ENCODE measurements around the gene SIX6.

The SIX6 gene

DNA sequence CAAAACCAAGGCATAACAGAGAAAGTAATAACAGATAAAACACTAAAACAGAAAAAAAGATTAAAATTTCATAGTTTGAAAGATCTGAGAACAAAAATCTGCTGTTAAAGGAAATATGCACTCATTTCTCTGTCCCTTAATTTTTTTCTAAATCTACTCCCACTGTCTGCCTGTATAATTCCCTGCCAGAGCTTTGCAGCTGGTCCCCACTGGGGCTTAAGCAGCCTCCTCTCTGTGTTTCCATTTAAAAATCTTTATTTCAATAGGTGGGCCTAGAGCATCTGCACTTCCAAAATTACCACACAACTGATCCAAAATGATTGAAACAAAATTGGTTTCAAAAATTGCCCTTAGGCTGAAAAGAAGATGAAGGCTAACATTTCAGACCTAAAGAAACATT is 6.4 kb upstream of the SIX6 start:
- TF ChIP-seq GLIS3 (CRISPR knock-in tag; IDR thresholded peaks at IDR 0.05) (no peak), ARNTL (CRISPR knock-in tag; IDR thresholded peaks at IDR 0.05; ENCODE audit: borderline replicate concordance, low read depth) (no peak), RARB (CRISPR knock-in tag; IDR thresholded peaks at IDR 0.05) (no peak), OSR1 (CRISPR knock-in tag; IDR thresholded peaks at IDR 0.05) (no peak), BACH2 (CRISPR knock-in tag; IDR thresholded peaks at IDR 0.05; ENCODE audit: borderline replicate concordance) (no peak), ZFP3 (CRISPR knock-in tag; IDR thresholded peaks at IDR 0.05) (no peak), TSHZ2 (CRISPR knock-in tag; IDR thresholded peaks at IDR 0.05) (no peak), CSDC2 (CRISPR knock-in tag; IDR thresholded peaks at IDR 0.05) (no peak), TCF4 (CRISPR knock-in tag; IDR thresholded peaks at IDR 0.05; ENCODE audit: borderline replicate concordance) (no peak), ZNF8 (CRISPR knock-in tag; IDR thresholded peaks at IDR 0.05) (no peak), SNAI2 (CRISPR knock-in tag; IDR thresholded peaks at IDR 0.05) (no peak), TOX (CRISPR knock-in tag; IDR thresholded peaks at IDR 0.05; ENCODE audit: borderline replicate concordance) (no peak), ZC3H10 (CRISPR knock-in tag; IDR thresholded peaks at IDR 0.05) (no peak), ZNF565 (CRISPR knock-in tag; conservative IDR thresholded peaks at IDR 0.05; ENCODE audit: low read depth) (no peak), CSRNP3 (CRISPR knock-in tag; IDR thresholded peaks at IDR 0.05) (no peak), ZFP30 (CRISPR knock-in tag; IDR thresholded peaks at IDR 0.05) (no peak), ZNF70 (CRISPR knock-in tag; IDR thresholded peaks at IDR 0.05) (no peak)
- TF ChIP-seq, protein P1, sequence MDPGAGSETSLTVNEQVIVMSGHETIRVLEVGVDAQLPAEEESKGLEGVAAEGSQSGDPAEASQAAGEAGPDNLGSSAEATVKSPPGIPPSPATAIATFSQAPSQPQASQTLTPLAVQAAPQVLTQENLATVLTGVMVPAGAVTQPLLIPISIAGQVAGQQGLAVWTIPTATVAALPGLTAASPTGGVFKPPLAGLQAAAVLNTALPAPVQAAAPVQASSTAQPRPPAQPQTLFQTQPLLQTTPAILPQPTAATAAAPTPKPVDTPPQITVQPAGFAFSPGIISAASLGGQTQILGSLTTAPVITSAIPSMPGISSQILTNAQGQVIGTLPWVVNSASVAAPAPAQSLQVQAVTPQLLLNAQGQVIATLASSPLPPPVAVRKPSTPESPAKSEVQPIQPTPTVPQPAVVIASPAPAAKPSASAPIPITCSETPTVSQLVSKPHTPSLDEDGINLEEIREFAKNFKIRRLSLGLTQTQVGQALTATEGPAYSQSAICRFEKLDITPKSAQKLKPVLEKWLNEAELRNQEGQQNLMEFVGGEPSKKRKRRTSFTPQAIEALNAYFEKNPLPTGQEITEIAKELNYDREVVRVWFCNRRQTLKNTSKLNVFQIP (CRISPR knock-in tag; IDR thresholded peaks at IDR 0.05; ENCODE audit: borderline replicate concordance, low read depth): no peak
- TF ChIP-seq, protein P2, sequence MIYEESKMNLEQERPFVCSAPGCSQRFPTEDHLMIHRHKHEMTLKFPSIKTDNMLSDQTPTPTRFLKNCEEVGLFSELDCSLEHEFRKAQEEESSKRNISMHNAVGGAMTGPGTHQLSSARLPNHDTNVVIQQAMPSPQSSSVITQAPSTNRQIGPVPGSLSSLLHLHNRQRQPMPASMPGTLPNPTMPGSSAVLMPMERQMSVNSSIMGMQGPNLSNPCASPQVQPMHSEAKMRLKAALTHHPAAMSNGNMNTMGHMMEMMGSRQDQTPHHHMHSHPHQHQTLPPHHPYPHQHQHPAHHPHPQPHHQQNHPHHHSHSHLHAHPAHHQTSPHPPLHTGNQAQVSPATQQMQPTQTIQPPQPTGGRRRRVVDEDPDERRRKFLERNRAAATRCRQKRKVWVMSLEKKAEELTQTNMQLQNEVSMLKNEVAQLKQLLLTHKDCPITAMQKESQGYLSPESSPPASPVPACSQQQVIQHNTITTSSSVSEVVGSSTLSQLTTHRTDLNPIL (CRISPR knock-in tag; IDR thresholded peaks at IDR 0.05; ENCODE audit: low read depth): no peak
- ATAC-seq: no peak

DNA sequence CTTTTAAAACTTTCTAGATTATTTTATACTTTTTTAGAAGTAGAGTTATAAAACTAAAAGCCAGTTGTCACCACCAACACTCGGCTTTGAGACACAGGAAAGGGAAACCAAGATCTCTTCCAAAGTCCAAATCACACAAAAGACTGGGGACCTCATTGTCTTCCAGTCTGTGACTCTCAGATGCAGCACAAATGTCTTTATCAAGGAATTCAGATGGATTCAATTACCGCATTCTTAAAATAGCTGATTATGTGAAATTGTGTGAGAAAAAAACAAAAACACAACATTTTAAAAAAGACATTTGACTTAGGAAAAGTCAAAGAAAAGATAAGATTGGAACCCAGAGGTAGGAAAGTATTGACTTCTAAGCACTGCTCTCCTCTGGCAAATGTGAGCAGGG is 3.5 kb upstream of the SIX6 start:
- no peak for ATAC-seq
- no peak for TF ChIP-seq RARB (CRISPR knock-in tag; IDR thresholded peaks at IDR 0.05)
- TF ChIP-seq, protein P1 (CRISPR knock-in tag; IDR thresholded peaks at IDR 0.05; ENCODE audit: borderline replicate concordance, low read depth): no peak
- TF ChIP-seq GLIS3 (CRISPR knock-in tag; IDR thresholded peaks at IDR 0.05): no peak
- TF ChIP-seq BACH2 (CRISPR knock-in tag; IDR thresholded peaks at IDR 0.05; ENCODE audit: borderline replicate concordance): no peak
- TF ChIP-seq ZC3H10 (CRISPR knock-in tag; IDR thresholded peaks at IDR 0.05): no peak
- TF ChIP-seq ZNF8 (CRISPR knock-in tag; IDR thresholded peaks at IDR 0.05): no peak
- no peak for TF ChIP-seq ARNTL (CRISPR knock-in tag; IDR thresholded peaks at IDR 0.05; ENCODE audit: borderline replicate concordance, low read depth)
- TF ChIP-seq CSDC2 (CRISPR knock-in tag; IDR thresholded peaks at IDR 0.05): no peak
- no peak for TF ChIP-seq SNAI2 (CRISPR knock-in tag; IDR thresholded peaks at IDR 0.05)
- TF ChIP-seq TOX (CRISPR knock-in tag; IDR thresholded peaks at IDR 0.05; ENCODE audit: borderline replicate concordance): no peak
- no peak for TF ChIP-seq PPARA (CRISPR knock-in tag; IDR thresholded peaks at IDR 0.05; ENCODE audit: borderline replicate concordance)

DNA sequence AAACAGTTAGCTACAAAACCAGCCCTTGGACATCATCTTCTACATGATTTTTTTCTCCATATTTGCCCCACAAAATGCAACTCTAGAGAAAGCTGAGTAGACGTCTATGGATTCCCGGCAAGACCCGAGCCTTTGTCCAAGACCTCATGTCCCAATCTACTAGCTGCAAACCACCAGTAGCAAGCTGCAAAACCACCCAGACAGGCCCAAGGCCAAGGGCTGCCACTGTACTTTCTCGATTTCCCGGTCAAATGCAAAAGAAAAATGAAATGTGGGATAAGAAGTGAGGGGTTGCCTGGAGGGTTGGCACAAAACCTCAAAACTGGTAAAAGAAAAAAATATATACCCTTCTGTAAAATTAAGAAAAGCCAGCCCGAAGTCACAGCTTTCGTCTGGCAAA is 2.9 kb upstream of the SIX6 start:
- no peak for TF ChIP-seq BACH2 (CRISPR knock-in tag; IDR thresholded peaks at IDR 0.05; ENCODE audit: borderline replicate concordance)
- TF ChIP-seq PPARA (CRISPR knock-in tag; IDR thresholded peaks at IDR 0.05; ENCODE audit: borderline replicate concordance): no peak
- TF ChIP-seq CSDC2 (CRISPR knock-in tag; IDR thresholded peaks at IDR 0.05): no peak
- no peak for TF ChIP-seq TOX (CRISPR knock-in tag; IDR thresholded peaks at IDR 0.05; ENCODE audit: borderline replicate concordance)
- TF ChIP-seq ZFP3 (CRISPR knock-in tag; IDR thresholded peaks at IDR 0.05): no peak
- no peak for TF ChIP-seq RARB (CRISPR knock-in tag; IDR thresholded peaks at IDR 0.05)
- TF ChIP-seq SNAI2 (CRISPR knock-in tag; IDR thresholded peaks at IDR 0.05): no peak
- TF ChIP-seq ZNF565 (CRISPR knock-in tag; conservative IDR thresholded peaks at IDR 0.05; ENCODE audit: low read depth): no peak
- no peak for TF ChIP-seq OSR1 (CRISPR knock-in tag; IDR thresholded peaks at IDR 0.05)
- no peak for TF ChIP-seq ZNF70 (CRISPR knock-in tag; IDR thresholded peaks at IDR 0.05)
- no peak for TF ChIP-seq TCF4 (CRISPR knock-in tag; IDR thresholded peaks at IDR 0.05; ENCODE audit: borderline replicate concordance)

More for the DNA sequence above, 2.9 kb upstream of the SIX6 start:
- ATAC-seq: no peak

Data from SK-N-SH treated with all-trans-retinoic acid at 6 μM for 48 hours (cell line).